HG02852 (cell line): ENCODE results near the gene FMR1NB.
A peak's percentile ranks its signal among the peaks of the same experiment; 100 is the strongest.

Source experiments
- ATAC-seq: cut with Tn5 transposase; IDR thresholded peaks from one replicate; pipeline ENCODE4 v1.9.1; 2021; ENCODE audit warnings: mild to moderate bottlenecking, moderate library complexity; ENCODE audit not compliant: unreplicated experiment

The FMR1NB gene, protein sequence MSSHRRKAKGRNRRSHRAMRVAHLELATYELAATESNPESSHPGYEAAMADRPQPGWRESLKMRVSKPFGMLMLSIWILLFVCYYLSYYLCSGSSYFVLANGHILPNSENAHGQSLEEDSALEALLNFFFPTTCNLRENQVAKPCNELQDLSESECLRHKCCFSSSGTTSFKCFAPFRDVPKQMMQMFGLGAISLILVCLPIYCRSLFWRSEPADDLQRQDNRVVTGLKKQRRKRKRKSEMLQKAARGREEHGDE

GRCh38 chrX:147981038-147981752 is at the start of gene FMR1NB:
Gene FMR1NB, plus strand, starts transcription at chrX:147981337. Its CDS starts 66 bp downstream, at chrX:147981403.
- ATAC-seq, result no peak

DNA sequence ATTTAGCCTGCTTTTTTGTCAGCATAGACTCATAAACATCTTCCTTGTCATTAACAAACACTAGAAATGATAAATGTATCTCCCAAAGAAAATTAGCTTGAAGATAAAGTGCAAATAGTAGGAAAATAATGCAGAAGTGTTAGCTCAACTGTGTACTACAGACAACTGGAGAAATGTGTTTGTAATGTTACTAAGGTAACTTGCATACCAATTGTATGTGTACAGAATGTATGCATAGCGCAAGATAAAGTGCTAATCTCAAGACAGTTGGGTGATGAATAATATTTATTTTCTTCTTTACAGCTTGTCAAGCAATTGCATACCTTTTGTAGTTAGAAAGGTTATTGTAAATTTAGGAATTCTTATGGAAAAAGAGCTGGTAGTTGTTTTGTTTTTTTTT is 47.3 kb upstream of the FMR1NB start:
- no peak for ATAC-seq

GRCh38 chrX:147935156-147935758 is 45.9 kb upstream of the FMR1NB start:
- no peak for ATAC-seq

GRCh38 chrX:147945286-147945685 is 35.9 kb upstream of the FMR1NB start:
- no peak for ATAC-seq

DNA sequence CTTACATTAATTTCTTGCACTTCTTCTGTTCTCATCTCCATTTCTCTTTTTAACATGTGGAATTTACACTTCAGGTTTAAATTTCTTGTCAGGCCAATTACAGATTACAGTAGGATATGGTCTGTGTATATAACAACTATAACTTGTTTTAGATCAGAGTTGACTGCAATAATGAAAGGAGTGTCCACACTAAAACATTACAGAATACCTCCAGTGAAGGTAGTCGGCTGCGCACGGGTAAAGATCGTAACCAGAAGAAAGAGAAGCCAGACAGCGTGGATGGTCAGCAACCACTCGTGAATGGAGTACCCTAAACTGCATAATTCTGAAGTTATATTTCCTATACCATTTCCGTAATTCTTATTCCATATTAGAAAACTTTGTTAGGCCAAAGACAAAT is 32.6 kb upstream of the FMR1NB start:
- ATAC-seq, result no peak

GRCh38 chrX:147950352-147950751 is 30.8 kb upstream of the FMR1NB start:
- ATAC-seq, result no peak

DNA sequence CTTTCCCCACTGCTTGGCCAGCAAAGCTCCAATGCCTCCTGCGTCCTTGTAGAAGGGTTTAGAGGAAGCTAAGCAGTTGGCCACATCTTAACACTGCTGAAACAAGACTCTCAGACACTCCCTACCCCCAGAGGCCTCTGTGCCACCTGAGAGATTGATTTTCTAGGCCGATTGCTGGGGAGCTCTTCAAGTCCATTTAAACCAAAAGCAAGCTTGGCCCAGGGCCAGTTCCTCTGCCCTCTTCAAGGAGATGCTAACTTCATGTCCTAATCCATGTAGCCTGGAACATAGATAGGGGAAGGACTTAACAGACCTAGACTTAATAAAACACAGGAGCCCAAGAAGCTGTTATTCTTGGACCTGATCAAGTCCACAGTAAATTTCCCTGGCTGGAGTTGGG is 27.2 kb upstream of the FMR1NB start:
- ATAC-seq, result no peak

DNA sequence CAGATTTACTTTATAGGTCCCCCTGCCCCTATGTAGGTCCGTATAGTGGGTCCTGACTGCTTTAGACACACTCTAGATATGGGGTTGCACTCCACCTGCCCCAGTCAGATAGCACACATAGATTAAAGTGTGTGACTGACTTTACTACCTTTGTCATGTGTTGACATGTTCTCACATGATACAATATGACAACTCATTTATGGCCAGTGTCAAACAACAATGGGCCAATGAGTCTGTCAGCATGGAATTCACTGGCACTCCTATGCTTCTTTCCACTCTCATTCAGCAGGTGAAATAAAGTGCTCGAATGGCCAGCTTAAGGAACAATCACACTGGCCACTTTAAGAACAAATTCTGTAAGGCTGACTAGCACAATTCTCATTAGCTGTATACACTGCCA is 23.8 kb upstream of the FMR1NB start:
- no peak for ATAC-seq

- ATAC-seq, result no peak
Measured at GRCh38 chrX:147958291-147958690, 22.8 kb upstream of the FMR1NB start.

- no peak for ATAC-seq
Measured at GRCh38 chrX:147960722-147961121, 20.4 kb upstream of the FMR1NB start.

- no peak for ATAC-seq
Measured at GRCh38 chrX:147962476-147962875, 18.7 kb upstream of the FMR1NB start.

- no peak for ATAC-seq
Measured at GRCh38 chrX:147978931-147979330, 2.2 kb upstream of the FMR1NB start.

DNA sequence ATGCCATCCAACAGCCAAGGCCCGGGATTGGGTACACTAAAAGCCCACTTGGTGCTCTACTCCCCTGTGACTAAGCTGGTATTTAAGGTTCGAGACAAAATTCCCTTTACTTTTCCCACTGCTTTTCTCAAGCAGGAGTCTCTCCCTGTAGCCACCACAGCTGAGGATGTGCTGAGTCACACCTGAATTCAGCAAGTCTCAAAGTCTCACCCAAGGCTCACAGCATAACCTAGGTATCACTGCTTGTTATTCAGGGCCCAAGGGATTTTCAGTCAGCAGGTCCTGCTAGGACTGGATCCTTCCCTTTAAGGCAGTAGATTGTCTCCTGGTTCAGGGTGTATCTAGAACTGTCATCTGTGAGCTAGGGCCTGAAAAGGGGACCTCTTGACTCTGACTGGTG is 39.2 kb downstream of the FMR1NB start:
- ATAC-seq, result no peak

DNA sequence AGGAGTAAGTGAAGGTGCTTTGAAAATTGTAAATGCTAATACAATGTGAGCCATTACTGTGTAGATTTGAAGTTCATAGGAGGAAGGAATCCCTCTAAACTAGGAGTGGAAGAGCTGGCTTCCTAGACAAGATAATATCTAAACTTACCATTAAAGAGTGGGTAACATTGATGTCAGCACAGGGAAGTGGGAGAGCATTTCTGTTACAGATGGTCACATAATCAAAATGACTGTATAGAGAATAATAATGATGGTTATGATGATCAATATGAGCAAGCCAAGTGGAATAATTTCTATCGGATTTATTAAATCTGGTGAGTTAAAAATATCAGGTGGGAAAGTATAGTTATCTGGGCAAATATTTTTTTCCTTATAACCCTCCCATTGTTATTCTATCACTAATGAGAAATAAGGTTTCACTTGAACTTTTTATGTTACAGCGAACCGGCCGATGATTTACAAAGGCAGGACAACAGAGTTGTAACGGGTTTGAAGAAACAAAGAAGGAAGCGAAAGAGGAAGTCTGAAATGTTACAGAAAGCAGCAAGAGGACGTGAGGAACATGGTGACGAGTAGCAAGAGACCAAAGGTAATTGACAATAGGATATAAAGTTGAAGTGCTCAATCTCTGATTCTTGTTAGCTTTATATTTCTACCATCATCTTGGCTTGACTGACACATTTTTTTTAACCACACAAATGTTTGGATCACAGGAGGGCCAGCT is 43.5 kb downstream of the FMR1NB start:
- ATAC-seq, result peak; percentile 78

- no peak for ATAC-seq
Measured at GRCh38 chrX:148035380-148035779, 54.2 kb downstream of the FMR1NB start.

- no peak for ATAC-seq
Measured at GRCh38 chrX:148037020-148037419, 55.9 kb downstream of the FMR1NB start.

GRCh38 chrX:148043271-148043855 is 62.2 kb downstream of the FMR1NB start:
- no peak for ATAC-seq

DNA sequence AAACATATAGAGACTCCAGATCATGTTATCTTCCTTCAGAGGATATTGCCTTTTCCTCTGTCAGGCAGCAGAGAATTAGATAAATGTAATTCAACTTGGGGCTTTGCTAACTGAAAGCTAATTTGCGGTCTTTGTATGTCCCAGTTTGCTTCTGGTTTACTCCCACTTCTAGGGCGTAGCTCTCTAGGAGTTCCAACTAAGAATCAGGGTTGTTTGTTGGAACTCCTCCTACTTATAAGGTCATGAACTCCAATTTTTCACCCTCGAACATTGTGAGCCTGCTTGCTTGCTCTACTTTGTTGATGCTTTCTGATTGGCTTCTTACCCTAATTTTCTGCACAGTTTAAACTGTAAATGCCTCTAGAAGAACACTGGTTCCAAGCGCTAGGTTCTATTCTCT is 66.1 kb downstream of the FMR1NB start:
- no peak for ATAC-seq

DNA sequence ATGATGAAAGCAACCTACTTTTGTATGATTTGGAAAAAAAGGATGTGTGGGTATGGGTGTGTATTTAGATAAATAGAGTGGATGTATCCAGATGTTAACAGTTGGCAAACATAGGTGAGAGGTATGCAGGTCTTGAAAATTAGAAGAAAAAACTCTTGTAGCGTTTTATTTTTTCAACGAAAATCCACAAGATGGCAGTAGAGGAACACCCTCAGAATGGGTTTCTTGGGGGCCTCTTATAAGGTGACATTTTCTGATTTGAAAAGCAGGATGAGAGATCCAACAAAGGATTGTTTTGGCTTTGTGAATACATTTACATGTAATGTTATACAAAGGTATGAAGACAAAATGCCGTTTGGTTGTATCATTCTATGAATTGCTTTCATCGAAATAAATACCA is 68.3 kb downstream of the FMR1NB start:
- no peak for ATAC-seq

DNA sequence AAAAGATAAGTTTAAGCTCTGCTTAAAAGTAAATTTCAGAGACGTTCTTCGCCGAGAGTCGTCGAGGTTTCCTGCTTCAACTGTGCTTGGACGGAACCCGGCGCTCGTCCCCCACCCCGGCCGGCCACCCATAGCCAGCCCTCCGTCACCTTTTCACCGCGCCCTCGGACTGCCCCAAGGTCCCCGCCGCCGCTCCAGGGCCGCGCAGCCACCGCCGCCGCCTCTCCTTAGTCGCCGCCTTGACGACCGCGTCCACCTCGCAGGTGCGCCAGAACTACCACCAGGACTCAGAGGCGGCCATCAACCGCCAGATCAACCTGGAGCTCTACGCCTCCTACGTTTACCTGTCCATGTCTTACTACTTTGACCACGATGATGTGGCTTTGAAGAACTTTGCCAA is 70.8 kb downstream of the FMR1NB start:
- ATAC-seq, result no peak

- no peak for ATAC-seq
Measured at GRCh38 chrX:148067285-148067684, 86.1 kb downstream of the FMR1NB start.
